Measurements from ENCODE around the gene SCG5.
"Not testable (repeated sequence)": the region's sequence is repeated elsewhere in the genome, so short reads cannot be mapped to it uniquely, and the experiment has no call there.

The SCG5 gene

GRCh38 chr15:32641517-32642059 lies at the start of gene SCG5:
SCG5 (plus strand) TSS chr15:32641710; CDS start chr15:32643593, 1,883 bp downstream.
- peak; percentile 91 for DNase-seq (ENCODE audit: low spot score)

GRCh38 chr15:32593151-32593550 lies 48.4 kb upstream of the SCG5 start, which contains the start of gene GOLGA8N:
GOLGA8N (plus strand) TSS chr15:32593456.
- not testable (repeated sequence) for DNase-seq (ENCODE audit: low spot score)

- not testable (repeated sequence) for DNase-seq (ENCODE audit: low spot score)
Observed at GRCh38 chr15:32609518-32609917, 32.0 kb upstream of the SCG5 start.

GRCh38 chr15:32610719-32611118 lies 30.8 kb upstream of the SCG5 start:
- peak; percentile 61 for DNase-seq (ENCODE audit: low spot score)

- not testable (repeated sequence) for DNase-seq (ENCODE audit: low spot score)
Observed at GRCh38 chr15:32614712-32615050, 26.8 kb upstream of the SCG5 start.

GRCh38 chr15:32615051-32615870 lies 26.2 kb upstream of the SCG5 start, which contains the start of gene ARHGAP11A:
ARHGAP11A (plus strand) TSS chr15:32615504; CDS start chr15:32616212, 708 bp downstream.
- peak; percentile 92 for DNase-seq (ENCODE audit: low spot score)

- not testable (repeated sequence) for DNase-seq (ENCODE audit: low spot score)
Observed at GRCh38 chr15:32615871-32616426, 25.6 kb upstream of the SCG5 start.

GRCh38 chr15:32636410-32636809 lies 5.1 kb upstream of the SCG5 start:
- no peak for DNase-seq (ENCODE audit: low spot score)

- no peak for DNase-seq (ENCODE audit: low spot score)
Observed at GRCh38 chr15:32636908-32637567, 4.5 kb upstream of the SCG5 start.

GRCh38 chr15:32637704-32638103 lies 3.8 kb upstream of the SCG5 start:
- no peak for DNase-seq (ENCODE audit: low spot score)

GRCh38 chr15:32642667-32643435 lies 1.3 kb downstream of the SCG5 start:
- DNase-seq (ENCODE audit: low spot score) = no peak

- no peak for DNase-seq (ENCODE audit: low spot score)
Observed at GRCh38 chr15:32643907-32644445, 2.5 kb downstream of the SCG5 start.

- no peak for DNase-seq (ENCODE audit: low spot score)
Observed at GRCh38 chr15:32646291-32646690, 4.8 kb downstream of the SCG5 start.

GRCh38 chr15:32649342-32649741 lies 7.8 kb downstream of the SCG5 start:
- DNase-seq (ENCODE audit: low spot score) = no peak

GRCh38 chr15:32651229-32651837 lies 9.8 kb downstream of the SCG5 start:
- DNase-seq (ENCODE audit: low spot score) = peak; percentile 43

- DNase-seq (ENCODE audit: low spot score) = no peak
Observed at GRCh38 chr15:32652178-32652577, 10.7 kb downstream of the SCG5 start.

- no peak for DNase-seq (ENCODE audit: low spot score)
Observed at GRCh38 chr15:32656091-32656490, 14.6 kb downstream of the SCG5 start.

- DNase-seq (ENCODE audit: low spot score) = no peak
Observed at GRCh38 chr15:32656496-32656895, 15.0 kb downstream of the SCG5 start.

- peak; percentile 34 for DNase-seq (ENCODE audit: low spot score)
Observed at GRCh38 chr15:32657198-32657883, 15.8 kb downstream of the SCG5 start.

GRCh38 chr15:32657941-32658340 lies 16.4 kb downstream of the SCG5 start:
- DNase-seq (ENCODE audit: low spot score) = no peak

All from cerebellar cortex (tissue), 1 donor.